ENCODE measurements around the gene RRBP1. TPM values are rescaled to one million over a fixed set of nuclear protein-coding genes. Genes with fewer than 3 reads are reported as not detected.

The RRBP1 gene
- total RNA-seq, 2 donors from 2014 or later: 402 to 509 TPM

- Histone ChIP-seq H3K36me3 (no peaks in the 10 kb centered on the region), H3K9me3 (no peaks in the 10 kb centered on the region), H3K27ac (no peak overlapping the region), H3K9ac (ENCODE audit: low read depth in 2 of 2, low read length in 2 of 2) (no peak overlapping the region), H3K4me1 (peaks cover 22% of the 10 kb centered on the region), H3K27me3 (no peaks in the 10 kb centered on the region), H3K4me3 (no peak overlapping the region)
- intact Hi-C loops (cut with DNase I): no loop called here
- TF ChIP-seq CTCF (IDR thresholded peaks at IDR 0.05): no peak
- no peak for DNase-seq
Observed at GRCh38 chr20:17601957-17602356, 80.1 kb downstream of the RRBP1 start.

- no peak overlapping the region for H3K27ac ChIP-seq
- DNase-seq: no peak
- H3K4me1 ChIP-seq: peaks cover 10% of the 10 kb centered on the region
- intact Hi-C loops (cut with DNase I): no loop called here
- no peak for TF ChIP-seq CTCF (IDR thresholded peaks at IDR 0.05)
- no peak overlapping the region for H3K4me3 ChIP-seq
- H3K27me3 ChIP-seq: no peaks in the 10 kb centered on the region
- no peak overlapping the region for H3K9ac ChIP-seq (ENCODE audit: low read depth in 2 of 2, low read length in 2 of 2)
- H3K9me3 ChIP-seq: no peaks in the 10 kb centered on the region
- H3K36me3 ChIP-seq: no peaks in the 10 kb centered on the region
Observed at GRCh38 chr20:17598013-17598550, 84.0 kb downstream of the RRBP1 start.

GRCh38 chr20:17595856-17596255 is 86.2 kb downstream of the RRBP1 start:
- Histone ChIP-seq H3K4me3 (no peak overlapping the region), H3K27ac (no peak overlapping the region), H3K27me3 (no peaks in the 10 kb centered on the region), H3K9ac (ENCODE audit: low read depth in 2 of 2, low read length in 2 of 2) (no peak overlapping the region), H3K36me3 (no peaks in the 10 kb centered on the region), H3K4me1 (no peaks in the 10 kb centered on the region), H3K9me3 (no peaks in the 10 kb centered on the region)
- no peak for DNase-seq
- intact Hi-C loops (cut with DNase I): no loop called here
- no peak for TF ChIP-seq CTCF (IDR thresholded peaks at IDR 0.05)

- H3K27me3 ChIP-seq: no peaks in the 10 kb centered on the region
- H3K4me3 ChIP-seq: no peak overlapping the region
- no peak overlapping the region for H3K9ac ChIP-seq (ENCODE audit: low read depth in 2 of 2, low read length in 2 of 2)
- no peaks in the 10 kb centered on the region for H3K36me3 ChIP-seq
- H3K9me3 ChIP-seq: no peaks in the 10 kb centered on the region
- TF ChIP-seq CTCF (IDR thresholded peaks at IDR 0.05): no peak
- intact Hi-C loops (cut with DNase I): no loop called here
- H3K4me1 ChIP-seq: no peaks in the 10 kb centered on the region
- H3K27ac ChIP-seq: no peak overlapping the region
- no peak for DNase-seq
Observed at GRCh38 chr20:17594443-17594842, 87.6 kb downstream of the RRBP1 start.

- Histone ChIP-seq H3K27ac (no peak overlapping the region), H3K4me1 (no peaks in the 10 kb centered on the region), H3K4me3 (no peak overlapping the region), H3K36me3 (no peaks in the 10 kb centered on the region), H3K9ac (ENCODE audit: low read depth in 2 of 2, low read length in 2 of 2) (no peak overlapping the region), H3K9me3 (no peaks in the 10 kb centered on the region), H3K27me3 (no peaks in the 10 kb centered on the region)
- DNase-seq: no peak
- no peak for TF ChIP-seq CTCF (IDR thresholded peaks at IDR 0.05)
- intact Hi-C loops (cut with DNase I): no loop called here
Observed at GRCh38 chr20:17593902-17594301, 88.1 kb downstream of the RRBP1 start.

All from colonic mucosa (tissue), 4 donors.